H9 (cell line): ENCODE data around the gene GAS5. TPM values are rescaled to one million over a fixed set of nuclear protein-coding genes. Genes with fewer than 3 reads are reported as not detected.

Source experiments
- DNase-seq: peaks from one replicate; pipeline ENCODE4 v3.0.0-alpha.2; 2017
- H2AFZ ChIP-seq: one replicate; pipeline ENCODE4 v1.6.1; 2013; ENCODE audit warnings: mild to moderate bottlenecking, low read length, control low read depth, moderate library complexity
- H2AK5ac ChIP-seq: 2 replicates; pipeline ENCODE4 v1.6.1; 2013; ENCODE audit warnings: low read length, control low read depth, mixed read lengths; ENCODE audit not compliant: insufficient read length
- H2BK120ac ChIP-seq: one replicate; pipeline ENCODE4 v1.6.1; 2013; ENCODE audit warnings: low read depth, mild to moderate bottlenecking, low read length, control low read depth, inconsistent platforms; ENCODE audit not compliant: poor library complexity, severe bottlenecking
- H2BK12ac ChIP-seq: 2 replicates; pipeline ENCODE4 v1.6.1; 2013; ENCODE audit warnings: low read length, control low read depth, mixed read lengths, low read depth; ENCODE audit not compliant: insufficient read length
- H2BK15ac ChIP-seq: 2 replicates; pipeline ENCODE4 v1.6.1; 2013; ENCODE audit warnings: low read depth, low read length, control low read depth
- H2BK20ac ChIP-seq: one replicate; pipeline ENCODE4 v1.6.1; 2013; ENCODE audit warnings: low read depth, mild to moderate bottlenecking, low read length, control low read depth, inconsistent platforms; ENCODE audit not compliant: poor library complexity, severe bottlenecking
- H2BK5ac ChIP-seq: 2 replicates; pipeline ENCODE4 v1.6.1; 2013; ENCODE audit warnings: low read length, control low read depth, mixed read lengths; ENCODE audit not compliant: insufficient read length
- H3K14ac ChIP-seq: 2 replicates; pipeline ENCODE4 v1.6.1; 2013; ENCODE audit warnings: low read length, control low read depth; ENCODE audit not compliant: insufficient read depth
- H3K18ac ChIP-seq: 2 replicates; pipeline ENCODE4 v1.6.1; 2013; ENCODE audit warnings: low read depth, mild to moderate bottlenecking, mixed read lengths, low read length, control low read depth; ENCODE audit not compliant: insufficient read length
- H3K23ac ChIP-seq: 2 replicates; pipeline ENCODE4 v1.6.1; 2013; ENCODE audit warnings: low read length, control low read depth, mixed read lengths, low read depth; ENCODE audit not compliant: insufficient read length
- H3K23me2 ChIP-seq: 2 replicates; pipeline ENCODE4 v1.6.1; 2013; ENCODE audit warnings: low read depth, mild to moderate bottlenecking, mixed read lengths, low read length, control low read depth; ENCODE audit not compliant: insufficient read length, poor library complexity, severe bottlenecking
- H3K27ac ChIP-seq: 2 replicates; pipeline ENCODE4 v1.5.1; 2013; ENCODE audit warnings: low read length, control low read depth, mixed read lengths, low read depth; ENCODE audit not compliant: insufficient read length
- H3K27me3 ChIP-seq: 2 replicates; pipeline ENCODE4 v1.6.1; 2013; ENCODE audit warnings: low read length, control low read depth, inconsistent platforms; ENCODE audit not compliant: insufficient read depth
- H3K4ac ChIP-seq: 2 replicates; pipeline ENCODE4 v1.6.1; 2013; ENCODE audit warnings: low read depth, mild to moderate bottlenecking, control low read depth, inconsistent platforms, low read length, moderate library complexity
- H3K4me1 ChIP-seq: 2 replicates; pipeline ENCODE4 v1.6.1; 2013; ENCODE audit warnings: low read length, control low read depth, inconsistent platforms; ENCODE audit not compliant: insufficient read depth
- H3K4me2 ChIP-seq: 2 replicates; pipeline ENCODE4 v1.6.1; 2013; ENCODE audit warnings: low read length, control low read depth, mixed read lengths; ENCODE audit not compliant: insufficient read length, insufficient read depth
- H3K56ac ChIP-seq: 2 replicates; pipeline ENCODE4 v1.6.1; 2013; ENCODE audit warnings: low read depth, mild to moderate bottlenecking, mixed read lengths, low read length, control low read depth; ENCODE audit not compliant: insufficient read length
- H3K79me1 ChIP-seq: 2 replicates; pipeline ENCODE4 v1.6.1; 2013; ENCODE audit warnings: low read depth, mild to moderate bottlenecking, moderate library complexity, low read length, control low read depth, inconsistent platforms; ENCODE audit not compliant: insufficient read depth, poor library complexity, severe bottlenecking
- H3K79me2 ChIP-seq: 2 replicates; pipeline ENCODE4 v1.6.1; 2013; ENCODE audit warnings: low read length, control low read depth, inconsistent platforms; ENCODE audit not compliant: insufficient read depth
- H3K9ac ChIP-seq: 2 replicates; pipeline ENCODE4 v1.6.1; 2013; ENCODE audit warnings: low read length, control low read depth, mixed read lengths; ENCODE audit not compliant: insufficient read length; ENCODE audit errors: extremely low read depth
- H3K9me3 ChIP-seq: one replicate; pipeline ENCODE4 v1.6.1; 2013; ENCODE audit warnings: low read depth, low read length, inconsistent platforms; ENCODE audit not compliant: control insufficient read depth
- H3T11ph ChIP-seq: one replicate; pipeline ENCODE4 v1.6.1; 2013; ENCODE audit warnings: mild to moderate bottlenecking, low read length, control low read depth, inconsistent platforms
- H4K20me1 ChIP-seq: one replicate; pipeline ENCODE4 v1.6.1; 2013; ENCODE audit not compliant: control insufficient read depth, insufficient read length, insufficient read depth
- H4K5ac ChIP-seq: 2 replicates; pipeline ENCODE4 v1.6.1; 2013; ENCODE audit warnings: low read depth, mild to moderate bottlenecking, mixed read lengths, low read length, control low read depth; ENCODE audit not compliant: insufficient read length
- H4K8ac ChIP-seq: replicated peaks from 2 replicates; pipeline ENCODE4 v1.6.1; 2013; ENCODE audit warnings: low read length, control low read depth, mixed read lengths, low read depth; ENCODE audit not compliant: insufficient read length
- H4K91ac ChIP-seq: 2 replicates; pipeline ENCODE4 v1.6.1; 2013; ENCODE audit warnings: low read depth, mild to moderate bottlenecking, moderate library complexity, mixed read lengths, low read length, control low read depth; ENCODE audit not compliant: insufficient read length
- H3K27ac Mint-ChIP-seq, 3 experiments: 2 replicates in 2 of 3; 3 replicates in 1 of 3; pipeline ENCODE4 v1.8.0; 2020 to 2021; ENCODE audit warnings: mixed read lengths in 3 of 3, mild to moderate bottlenecking in 1 of 3, moderate library complexity in 1 of 3
- H3K27me3 Mint-ChIP-seq: 2 replicates; pipeline ENCODE4 v1.8.0; 2021; ENCODE audit warnings: low read depth, mild to moderate bottlenecking, moderate library complexity, mixed read lengths
- H3K36me3 Mint-ChIP-seq, 3 experiments: 2 replicates in 2 of 3; 3 replicates in 1 of 3; pipeline ENCODE4 v1.8.0; 2020 to 2021; ENCODE audit warnings: low read depth in 3 of 3, mixed read lengths in 3 of 3; ENCODE audit not compliant: insufficient read depth in 1 of 3
- H3K4me1 Mint-ChIP-seq, 2 experiments: 2 replicates each; pipeline ENCODE4 v1.8.0; 2020; ENCODE audit warnings: mixed read lengths in 2 of 2
- H3K4me3 Mint-ChIP-seq, 2 experiments: 2 replicates in 1 of 2; 3 replicates in 1 of 2; pipeline ENCODE4 v1.8.0; 2020 to 2021; ENCODE audit warnings: mild to moderate bottlenecking in 2 of 2, mixed read lengths in 2 of 2, moderate library complexity in 1 of 2
- H3K9me3 Mint-ChIP-seq, 2 experiments: 2 replicates in 1 of 2; 3 replicates in 1 of 2; pipeline ENCODE4 v1.8.0; 2020; ENCODE audit warnings: mild to moderate bottlenecking in 2 of 2, mixed read lengths in 2 of 2, moderate library complexity in 1 of 2
- CTCF ChIP-seq: fragments of 200-600 bp; sonication (generic); conservative IDR thresholded peaks from 3 replicates; pipeline ENCODE4 v1.8.0; 2021; ENCODE audit warnings: antibody characterized with exemption, mild to moderate bottlenecking
- total RNA-seq: library from RNA; stranded (reverse); gene quantifications from 2 replicates; pipeline ENCODE4 v1.2.1, GENCODE V29; 2021

Gene GAS5
- total RNA-seq, 1 experiment from 2014 or later = 690 TPM

DNA sequence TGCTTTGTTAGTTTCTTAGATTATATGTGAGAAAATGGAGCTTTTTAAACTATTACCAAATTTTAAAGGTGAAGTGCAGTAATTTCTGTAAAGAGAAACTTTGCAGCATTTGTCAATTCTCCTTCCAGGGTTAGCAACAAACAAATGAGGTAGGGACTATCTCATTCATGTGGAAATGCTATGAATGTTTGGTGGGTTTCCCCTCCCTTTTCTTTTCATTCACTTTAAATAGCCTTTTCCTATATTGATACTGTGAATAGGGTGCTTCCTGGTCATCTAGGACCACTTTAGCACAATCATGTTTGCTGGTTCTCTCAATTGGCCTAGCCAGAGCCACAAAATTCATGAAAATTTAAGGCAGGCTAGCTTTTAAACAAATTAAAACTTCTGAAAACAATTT is 21.0 kb upstream of the GAS5 start:
- H2BK12ac ChIP-seq = no peak overlapping the region
- H3K79me1 ChIP-seq = no peaks in the 10 kb centered on the region
- no peak overlapping the region for H2BK15ac ChIP-seq
- no peaks in the 10 kb centered on the region; the same call in 1 of the 2 replicates for H3K79me2 ChIP-seq
- no peak overlapping the region for H4K91ac ChIP-seq
- peaks cover 6% of the 10 kb centered on the region; the same call in 1 of the 2 replicates for H3K4me1 ChIP-seq
- no peak overlapping the region for H2AK5ac ChIP-seq
- no peaks in the 10 kb centered on the region for H3K23me2 ChIP-seq
- H3K18ac ChIP-seq = no peak overlapping the region
- Mint-ChIP-seq H3K36me3 (peaks cover 10 to 19% (median 13%) of the 10 kb centered on the region in 3 experiments; a peak in 6 of 7 replicates), H3K27me3 (no peaks in the 10 kb centered on the region), H3K4me3 (no peak overlapping the region), H3K9me3 (no peaks in the 10 kb centered on the region), H3K27ac (peak overlapping the region; percentile 15 to 72 (median 55); a peak in 1 of 7 replicates), H3K4me1 (peaks cover 16 to 20% of the 10 kb centered on the region in 2 experiments)
- TF ChIP-seq CTCF = no peak
- no peak overlapping the region for H3K4ac ChIP-seq
- no peak overlapping the region for H3K9ac ChIP-seq
- no peak overlapping the region for H3K56ac ChIP-seq
- H3T11ph ChIP-seq = no peak overlapping the region
- H3K4me2 ChIP-seq = no peak overlapping the region
- no peak overlapping the region for H3K27ac ChIP-seq
- H2BK120ac ChIP-seq = no peak overlapping the region
- H3K23ac ChIP-seq = no peak overlapping the region
- H4K5ac ChIP-seq = no peak overlapping the region
- H2BK5ac ChIP-seq = no peak overlapping the region
- H4K20me1 ChIP-seq = no peaks in the 10 kb centered on the region
- no peaks in the 10 kb centered on the region for H3K27me3 ChIP-seq
- H3K14ac ChIP-seq = no peak overlapping the region
- no peak overlapping the region for H4K8ac ChIP-seq
- DNase-seq = no peak
- H2AFZ ChIP-seq = no peak overlapping the region
- no peak overlapping the region for H2BK20ac ChIP-seq
- no peaks in the 10 kb centered on the region for H3K9me3 ChIP-seq
